GM21381 (cell line): ENCODE data around the gene SOX15.
"Not testable (repeated sequence)": the region's sequence is repeated elsewhere in the genome, so short reads cannot be mapped to it uniquely, and the experiment has no call there.

Experiments used
- ATAC-seq: cut with Tn5 transposase; IDR thresholded peaks from one replicate; pipeline ENCODE4 v1.9.1; 2021; ENCODE audit warnings: mild to moderate bottlenecking, moderate library complexity; ENCODE audit not compliant: unreplicated experiment

The SOX15 gene

DNA sequence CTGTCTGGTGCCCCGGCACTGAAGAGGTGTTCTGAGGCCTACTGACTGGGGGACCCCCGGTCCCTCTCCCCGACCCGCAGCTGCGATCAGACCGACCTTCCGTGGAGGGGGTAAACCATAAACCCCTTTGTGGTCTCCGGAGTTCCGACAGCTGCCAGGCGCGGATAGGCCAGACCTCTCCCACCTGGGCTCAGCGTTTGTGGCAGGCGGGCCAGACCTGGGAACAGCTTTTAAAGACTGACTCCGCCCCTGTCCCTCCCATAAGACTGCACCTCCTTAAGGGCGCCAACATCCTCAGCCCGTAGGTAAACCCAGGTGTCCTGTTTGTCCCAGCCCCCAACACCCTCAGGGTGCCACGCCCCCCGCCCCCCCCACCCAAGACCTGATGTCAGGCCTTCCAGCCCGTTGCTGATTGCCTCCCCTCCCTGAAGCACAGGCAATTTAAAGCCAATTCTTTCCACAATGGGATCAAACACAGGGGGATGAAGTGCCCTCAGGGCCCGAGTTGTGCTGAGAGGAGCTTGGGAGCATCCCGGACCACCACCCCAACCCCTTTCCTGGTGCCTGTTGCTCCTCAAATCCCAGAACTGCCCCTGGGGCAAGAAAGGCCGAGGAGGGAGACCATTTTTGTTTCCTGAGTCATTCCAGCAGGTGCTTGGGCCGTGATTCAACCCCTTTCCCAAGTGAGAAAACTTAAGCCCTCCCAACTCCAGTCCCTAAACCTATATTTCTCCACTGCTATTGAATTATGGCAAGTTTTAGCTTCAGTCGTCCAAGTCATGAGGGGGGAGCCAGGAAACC lies at the start of gene SOX15:
Gene SOX15, minus strand, starts transcription at position 204 of the 801 bp plus-strand sequence. CDS start 418 bp downstream, outside the sequence.
- ATAC-seq, result no peak

DNA sequence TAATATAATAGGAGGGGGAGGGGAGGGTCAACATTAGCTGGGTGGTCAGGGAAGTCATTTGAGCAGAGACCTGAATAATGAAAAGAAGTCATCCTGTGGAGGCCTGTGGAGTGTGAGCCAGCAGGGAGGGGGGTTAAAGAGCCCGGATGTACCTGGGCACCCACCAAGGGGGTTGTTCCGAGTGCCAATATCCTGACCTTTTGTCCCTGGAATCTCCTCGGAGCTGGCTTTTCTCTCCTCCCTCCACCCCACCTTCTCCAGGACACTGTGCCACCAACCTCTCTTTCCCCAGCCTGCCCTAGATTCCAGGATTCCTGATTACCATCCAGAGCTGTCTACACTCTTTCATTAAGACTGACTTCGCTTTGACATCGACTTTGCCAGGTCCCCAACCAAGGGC lies 46.3 kb upstream of the SOX15 start:
- ATAC-seq, result no peak

- no peak for ATAC-seq
These were observed 44.5 kb upstream of the SOX15 start for GRCh38 chr17:7634384-7634783.

- no peak for ATAC-seq
These were observed 43.2 kb upstream of the SOX15 start for GRCh38 chr17:7633093-7633492.

- no peak for ATAC-seq
These were observed 42.6 kb upstream of the SOX15 start for GRCh38 chr17:7632492-7632894.

GRCh38 chr17:7631398-7632380 lies 41.8 kb upstream of the SOX15 start:
- no peak for ATAC-seq

GRCh38 chr17:7629939-7630571 lies 40.2 kb upstream of the SOX15 start, which contains the start of gene SHBG:
TSS of gene SHBG (plus strand) at chr17:7630135. CDS start at chr17:7630173, 38 bp downstream.
- no peak for ATAC-seq

DNA sequence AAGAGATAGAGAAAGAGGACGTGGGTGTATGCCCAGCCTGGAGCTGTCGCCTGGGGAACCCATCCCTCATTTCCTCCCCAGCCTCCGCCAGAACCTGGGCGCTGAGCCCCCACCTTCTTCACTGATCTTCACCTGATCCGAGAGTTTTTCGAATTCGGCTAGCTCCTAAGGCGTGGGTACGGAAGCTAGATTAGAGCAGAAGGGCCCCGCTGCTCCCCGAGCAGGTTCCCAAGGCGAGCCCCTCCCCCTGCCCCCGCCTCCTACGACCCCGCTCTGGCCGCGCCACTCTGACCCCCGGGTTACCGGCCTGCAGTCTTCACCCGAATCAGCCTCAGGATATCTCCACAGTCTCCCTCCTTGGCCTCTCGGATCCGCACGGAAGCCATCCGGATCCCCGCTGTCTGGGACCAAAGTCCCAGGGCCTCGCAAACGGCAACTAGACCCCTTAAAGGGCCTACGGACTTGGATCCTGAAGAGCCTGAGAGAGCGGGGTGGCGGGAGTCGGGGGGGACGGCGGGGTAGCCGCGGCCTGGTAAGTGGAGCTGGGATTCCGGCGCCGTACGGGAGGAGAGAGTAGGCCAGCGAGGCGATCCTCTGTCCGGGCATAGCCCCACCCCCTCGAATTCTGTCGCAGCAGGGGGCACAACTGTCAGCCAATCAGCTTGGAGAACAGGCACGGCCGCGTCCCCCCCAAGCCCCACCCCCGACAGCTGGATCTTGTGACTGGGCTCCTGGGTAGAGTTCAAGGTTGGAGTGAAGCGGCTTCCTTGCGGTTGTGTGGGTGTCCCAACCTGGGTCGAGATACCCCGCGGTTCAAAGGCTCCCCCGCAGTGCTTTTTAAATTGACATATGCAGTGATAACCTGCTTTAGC lies 37.6 kb upstream of the SOX15 start, which contains the start of gene SAT2:
Gene SAT2, minus strand, starts transcription at position 572 of the 872 bp plus-strand sequence. Its CDS starts 186 bp downstream, at position 386.
- ATAC-seq, result peak; percentile 87

GRCh38 chr17:7626956-7627249 lies 37.0 kb upstream of the SOX15 start:
- no peak for ATAC-seq

DNA sequence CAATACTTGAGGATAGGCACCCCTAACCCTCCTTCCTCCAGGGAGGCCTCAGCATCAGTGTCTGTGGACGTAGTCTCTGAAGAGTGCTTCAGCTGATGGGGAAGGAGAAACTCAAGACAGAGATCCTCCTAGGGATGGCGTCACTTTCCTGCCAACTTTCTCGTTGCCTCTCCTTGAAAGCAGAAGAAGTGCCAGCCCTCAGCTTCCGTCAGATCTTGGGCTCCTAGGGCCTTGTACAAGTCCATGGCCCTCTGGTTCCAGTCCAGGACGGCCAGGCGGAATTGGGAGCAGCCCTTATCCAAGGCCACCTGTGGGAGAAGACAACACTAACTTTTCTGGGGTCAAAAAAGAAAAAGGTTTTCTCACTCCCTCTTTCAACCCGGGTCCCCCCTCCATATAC lies 36.4 kb upstream of the SOX15 start:
- ATAC-seq, result no peak

- not testable (repeated sequence) for ATAC-seq
These were observed 35.9 kb upstream of the SOX15 start for GRCh38 chr17:7625749-7626148.

DNA sequence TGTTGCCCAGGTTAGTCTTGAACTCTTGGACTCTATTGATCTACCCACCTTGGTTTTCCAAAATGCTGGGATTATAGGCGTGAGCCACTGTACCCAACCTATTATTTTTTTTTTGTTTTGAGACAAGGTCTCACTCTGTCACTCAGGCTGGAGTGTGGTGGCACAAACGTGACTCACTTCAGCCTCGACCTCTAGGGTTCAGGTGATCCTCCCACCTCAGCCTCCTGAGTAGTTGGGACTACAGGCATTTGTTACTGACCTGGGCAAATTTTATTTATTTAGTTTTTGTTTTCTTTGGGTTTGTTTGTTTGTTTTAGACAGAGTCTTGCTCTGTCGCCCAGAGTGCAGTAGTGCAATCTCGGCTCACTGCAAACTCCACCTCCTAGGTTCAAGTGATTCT lies 33.8 kb upstream of the SOX15 start:
- no peak for ATAC-seq

DNA sequence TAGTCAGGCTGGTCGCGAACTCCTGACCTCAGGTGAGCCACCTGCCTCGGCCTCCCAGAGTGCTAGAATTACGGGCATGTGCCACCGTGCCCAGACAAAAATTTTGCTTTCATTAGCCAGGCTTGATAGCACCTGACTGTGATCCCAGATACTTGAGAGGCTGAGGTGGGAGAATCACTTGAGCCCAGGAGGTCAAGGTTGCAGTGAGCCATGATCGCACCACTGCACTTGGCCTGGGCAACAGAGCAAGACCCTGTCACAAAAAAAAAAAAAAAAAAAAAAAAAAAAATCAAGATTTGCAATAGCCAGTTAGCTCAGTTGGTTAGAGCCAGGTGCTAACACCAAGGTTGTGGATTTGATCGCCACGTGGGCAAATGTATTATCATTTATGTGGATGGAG lies 30.9 kb upstream of the SOX15 start:
- ATAC-seq, result no peak

DNA sequence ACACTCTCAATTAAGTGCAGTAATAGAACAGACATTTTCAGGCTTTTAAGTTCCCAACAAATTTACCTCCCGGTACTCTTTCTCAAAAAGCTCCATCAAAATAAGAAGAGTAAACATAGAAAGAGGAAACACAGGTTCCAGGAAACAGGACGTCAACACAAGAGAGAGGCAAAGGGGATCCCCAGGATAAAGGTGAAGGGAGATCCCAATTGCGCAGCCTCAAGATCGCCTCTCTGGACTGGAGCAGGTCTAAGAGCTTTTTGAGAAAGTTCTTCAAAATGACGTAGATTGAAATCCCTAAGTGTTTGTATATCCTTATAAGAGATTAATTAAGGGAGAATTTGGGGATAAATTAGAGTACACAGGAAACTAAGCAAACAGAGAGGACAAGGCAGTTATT lies 28.7 kb upstream of the SOX15 start:
- no peak for ATAC-seq

- ATAC-seq, result no peak
These were observed 25.4 kb upstream of the SOX15 start for GRCh38 chr17:7615265-7615747.

DNA sequence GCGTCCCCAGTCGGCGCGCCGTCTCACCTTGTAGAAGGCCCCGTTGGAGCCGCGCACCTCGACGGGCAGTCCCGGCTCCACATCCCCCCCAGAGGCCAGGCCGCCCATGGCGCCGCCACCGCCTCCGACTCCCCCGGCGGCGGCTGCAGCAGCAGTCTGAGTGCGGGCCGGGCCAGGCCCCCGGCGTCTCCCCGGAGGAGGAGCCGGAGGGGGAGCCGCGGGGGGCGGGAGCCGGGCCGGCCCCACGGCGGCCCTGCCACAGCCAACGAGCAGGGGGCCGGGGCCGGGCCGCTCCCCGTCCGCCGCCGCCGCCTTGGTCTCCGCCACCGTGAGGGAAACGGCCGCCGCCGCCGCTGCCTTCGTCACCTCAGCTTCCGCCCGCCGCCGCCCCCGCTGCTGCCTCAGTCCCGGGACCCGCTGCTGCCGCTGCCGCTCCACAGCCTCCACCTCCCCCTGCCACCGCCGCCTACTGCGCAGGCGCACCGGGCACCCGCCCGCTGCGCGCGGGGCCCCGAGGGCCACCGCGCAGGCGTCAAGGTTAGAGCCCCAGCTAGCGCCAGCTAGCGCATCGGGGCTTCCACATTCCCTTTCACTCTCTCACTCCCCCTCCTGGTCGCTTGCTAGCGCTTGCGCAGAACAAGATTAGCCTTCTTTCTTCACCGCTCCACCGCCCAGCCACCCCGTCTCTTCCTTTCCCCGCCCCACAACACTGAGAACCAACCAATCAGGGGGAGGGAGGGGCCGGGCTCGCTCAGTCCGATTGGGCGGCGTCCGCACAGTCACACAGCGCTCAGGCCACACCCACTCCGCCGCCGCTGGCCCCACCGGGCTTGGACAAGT lies 24.8 kb upstream of the SOX15 start, which contains the start of gene FXR2:
Gene FXR2, minus strand, starts transcription at position 473 of the 840 bp plus-strand sequence. Its CDS starts 365 bp downstream, at position 108.
- ATAC-seq, result peak; percentile 83

DNA sequence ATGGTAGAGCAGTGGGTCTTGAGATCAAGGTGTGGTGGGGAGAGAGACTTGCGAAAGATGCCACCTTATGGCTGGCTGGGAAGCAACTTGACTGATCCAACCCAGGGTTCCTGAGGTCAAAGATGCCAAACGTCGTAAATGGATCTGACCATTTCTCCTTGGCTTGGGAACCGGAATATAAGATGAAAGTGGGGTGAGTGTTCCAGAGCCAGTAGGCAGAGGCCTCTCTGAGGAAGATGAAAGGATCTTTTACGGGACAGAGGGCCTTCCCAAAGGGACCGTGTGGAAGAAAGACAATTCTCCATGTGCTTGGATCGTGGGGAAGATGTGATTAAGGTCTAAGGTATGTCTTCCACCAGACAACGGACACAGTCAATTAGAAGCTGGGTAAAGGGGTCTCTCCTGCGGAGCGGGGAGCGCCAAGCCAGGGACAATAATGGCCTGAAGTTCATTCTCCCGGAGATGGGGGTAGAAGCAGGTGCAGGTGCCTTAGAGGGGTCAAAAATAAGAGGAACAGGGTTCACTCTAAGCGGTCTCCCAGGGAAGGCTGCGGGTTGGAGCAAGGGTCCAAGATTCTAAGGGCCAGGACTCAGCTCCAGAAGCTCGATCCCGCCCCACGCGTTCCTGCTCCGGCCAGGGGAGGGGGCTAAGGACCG lies 24.0 kb upstream of the SOX15 start:
- ATAC-seq, result no peak

DNA sequence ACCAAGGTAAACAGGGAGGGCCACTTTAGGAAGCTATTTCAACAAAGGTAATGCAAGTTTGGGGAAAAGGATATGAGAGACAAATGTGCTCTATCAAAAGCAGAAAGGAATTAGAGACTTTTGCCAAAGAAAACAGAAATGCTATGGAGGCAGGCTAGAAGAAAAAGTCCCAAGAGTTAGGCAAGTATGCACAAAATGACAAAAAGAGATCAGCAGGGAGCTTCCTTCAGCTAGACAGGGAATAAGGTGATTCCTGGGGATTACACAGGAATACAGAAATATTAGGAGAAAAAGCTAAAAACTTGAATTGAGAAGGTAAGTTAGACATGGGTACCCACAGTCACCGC lies 22.4 kb upstream of the SOX15 start:
- ATAC-seq, result no peak
